GM19193 (cell line): ENCODE results near the gene CDC42.

Experiments used
- POLR2A ChIP-seq: IDR thresholded peaks from 4 replicates; pipeline ENCODE4 v1.6.1; 2011; ENCODE audit not compliant: insufficient read depth, insufficient read length; ENCODE audit errors: extremely low read depth

The CDC42 gene

DNA sequence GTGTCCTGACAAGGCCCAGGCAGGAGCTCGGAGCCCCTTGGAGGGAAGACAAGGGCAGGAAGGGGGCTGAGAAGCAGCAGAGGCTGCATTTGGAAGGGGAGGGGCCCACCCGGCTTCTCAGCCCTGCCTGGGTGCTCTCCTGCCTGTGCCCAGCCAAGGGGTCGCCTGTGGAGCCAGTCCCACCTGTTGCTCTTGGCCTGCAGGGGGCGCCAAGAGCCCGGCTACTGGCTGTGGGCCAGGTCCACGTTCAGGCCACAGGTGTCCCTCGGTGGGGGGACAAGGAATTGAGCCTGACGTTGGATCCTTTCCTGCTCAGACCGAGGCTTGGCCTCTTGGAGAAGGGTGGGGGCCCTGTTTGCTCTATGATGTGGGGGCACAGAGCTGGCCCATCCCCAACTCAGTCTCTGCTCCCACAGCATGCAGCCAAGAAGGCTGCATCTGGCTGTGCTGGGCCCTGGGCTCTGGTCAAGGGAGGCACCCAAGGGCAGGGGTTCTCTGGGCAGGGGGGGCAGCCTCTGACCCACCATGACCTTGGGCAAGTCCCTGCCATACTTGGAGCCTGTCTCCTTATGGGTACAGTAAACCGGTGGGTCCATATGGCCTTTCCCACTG, 79.5 kb downstream of the CDC42 start:
- TF ChIP-seq POLR2A, result no peak

DNA sequence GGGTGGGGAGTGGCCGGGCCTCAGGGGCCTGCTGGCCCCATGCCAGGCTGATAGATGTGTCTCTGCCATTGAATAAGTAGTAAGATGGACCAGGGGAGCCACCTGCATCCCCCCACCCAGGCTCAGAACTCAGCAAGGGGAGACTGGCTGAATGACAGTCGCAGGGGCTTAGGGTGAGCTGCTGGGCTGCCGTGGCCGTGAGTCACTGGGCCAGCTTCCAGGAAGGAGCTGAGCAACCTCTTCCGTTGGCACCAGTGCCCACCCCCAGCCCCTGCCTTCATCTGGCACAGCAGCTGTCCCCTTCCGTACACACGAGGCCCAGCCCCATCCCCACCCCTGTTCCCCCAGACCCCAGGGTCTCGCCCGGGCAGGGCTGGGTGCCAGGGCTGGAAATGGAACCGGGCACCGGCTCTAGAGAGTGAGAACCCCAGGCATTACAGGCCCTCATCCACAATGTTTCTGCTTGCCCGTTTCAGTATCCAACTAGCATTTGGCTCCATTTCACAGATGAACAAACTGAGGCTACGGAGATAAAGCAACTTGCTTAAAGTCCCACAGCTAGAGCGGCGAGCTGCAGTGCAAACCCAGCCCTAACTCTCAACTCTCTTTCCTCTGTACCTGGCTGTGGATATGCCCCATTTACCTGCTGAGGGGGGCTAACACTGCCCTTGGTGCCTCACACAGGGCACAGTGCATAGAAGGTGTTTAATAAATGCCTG, 80.2 kb downstream of the CDC42 start:
- TF ChIP-seq POLR2A, result no peak

DNA sequence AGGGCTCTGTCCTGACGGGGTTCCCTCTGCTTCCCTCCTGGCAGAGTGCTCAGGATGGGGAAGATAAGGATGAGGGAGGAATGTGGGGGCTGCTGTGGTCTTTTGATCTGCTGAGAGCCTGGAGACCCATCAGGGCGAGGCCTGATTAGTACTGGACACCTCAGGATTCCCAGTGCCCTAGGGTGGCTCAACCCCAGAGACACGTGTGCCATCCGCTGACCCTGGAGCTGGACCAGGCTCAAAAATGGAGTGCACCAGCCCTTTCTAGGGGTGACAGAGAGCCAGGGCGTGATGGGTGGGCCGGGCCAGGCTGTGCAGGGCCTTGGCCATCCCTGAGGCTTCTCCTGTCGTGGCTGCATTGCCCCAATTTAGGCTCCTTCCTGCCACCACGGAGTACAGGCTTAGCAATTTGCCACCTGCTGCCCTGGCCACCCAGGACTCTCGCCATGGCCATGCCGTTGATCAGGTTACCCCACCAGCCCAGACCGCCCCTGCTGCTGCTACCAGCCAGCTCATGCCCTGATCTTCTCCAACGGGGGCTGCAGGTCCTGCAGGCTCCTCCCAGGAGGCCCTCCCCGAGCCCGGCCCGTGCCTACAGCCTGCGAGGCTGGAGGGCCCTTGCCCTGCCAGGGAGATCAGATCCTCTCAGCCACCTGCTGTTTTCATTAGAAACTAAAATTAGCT, 80.9 kb downstream of the CDC42 start:
- TF ChIP-seq POLR2A, result no peak

DNA sequence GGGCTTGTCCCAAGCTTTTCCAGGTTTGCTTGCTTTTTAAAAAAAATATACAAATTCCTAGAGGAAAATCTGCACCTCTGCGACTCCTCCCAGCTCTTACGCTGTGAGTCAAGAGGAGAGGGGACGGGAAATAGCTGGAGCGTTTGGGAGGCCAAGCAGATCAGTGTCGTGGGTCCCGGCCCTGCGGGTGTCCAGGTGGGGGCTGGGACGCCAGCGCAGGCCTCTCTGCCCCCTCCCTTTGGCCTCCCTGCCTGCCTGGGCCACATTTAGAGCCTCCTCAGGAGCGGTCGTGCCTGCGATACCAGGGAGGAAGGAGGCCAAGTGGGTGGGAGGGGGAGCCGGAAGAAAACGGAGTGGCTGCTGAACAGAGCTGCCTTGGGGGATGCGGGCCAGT, 81.4 kb downstream of the CDC42 start:
- TF ChIP-seq POLR2A, result no peak

DNA sequence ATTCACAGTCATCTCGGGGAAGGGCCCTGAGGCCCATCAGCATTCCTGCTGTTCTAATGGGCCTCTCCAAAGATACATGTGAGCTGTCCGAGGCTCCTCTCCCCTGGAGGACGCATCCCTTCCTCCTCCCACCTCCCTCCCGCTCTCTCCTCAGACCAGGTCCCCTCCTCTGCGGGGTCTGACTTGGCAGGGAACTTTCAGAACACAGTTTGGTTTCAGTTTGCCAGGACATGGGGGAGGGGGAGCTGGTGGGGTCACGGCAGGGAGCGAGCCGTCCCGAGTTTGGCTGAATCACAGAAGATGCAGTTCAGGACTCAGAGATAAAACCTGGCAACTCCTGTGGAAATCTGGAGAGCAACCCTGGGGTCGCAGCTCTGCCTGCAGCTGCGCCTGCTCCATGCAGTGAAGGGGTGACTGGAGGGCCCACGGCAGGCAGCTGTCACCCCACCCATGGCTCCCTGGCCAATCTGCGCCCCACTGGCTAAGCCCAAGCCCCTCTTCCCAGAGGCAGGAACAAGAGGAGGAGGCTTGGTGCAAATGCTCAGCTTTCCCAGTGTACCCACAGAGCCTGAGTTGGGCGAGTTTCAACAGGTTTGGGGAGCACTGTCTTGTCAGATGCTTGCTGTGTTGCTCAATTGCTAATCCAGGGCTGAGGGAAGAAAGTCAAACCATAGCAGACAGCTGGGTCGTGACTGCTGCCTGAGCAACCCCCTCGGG, 84.7 kb downstream of the CDC42 start:
- no peak for TF ChIP-seq POLR2A

GRCh38 chr1:22139066-22139594, 86.6 kb downstream of the CDC42 start:
- TF ChIP-seq POLR2A, result no peak

DNA sequence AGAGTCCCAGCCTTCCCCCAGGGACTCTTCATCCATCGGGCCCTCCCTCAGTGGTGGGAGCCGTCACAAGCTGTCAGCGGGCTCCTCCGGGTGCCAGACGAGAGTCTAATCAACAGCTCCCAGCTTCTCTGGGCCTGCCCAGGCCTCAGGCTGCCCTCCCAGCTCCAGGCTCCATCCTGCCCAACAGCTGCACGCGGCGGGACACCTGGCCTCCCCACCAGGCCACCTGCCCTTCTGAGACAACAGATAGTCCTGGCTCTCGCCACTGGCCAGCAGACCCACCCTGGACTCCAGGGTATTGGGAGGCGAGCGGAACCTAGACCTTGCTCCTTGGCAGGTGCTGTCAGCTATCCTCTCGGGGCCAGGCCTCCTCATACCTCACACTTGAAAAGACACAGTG, 87.3 kb downstream of the CDC42 start:
- no peak for TF ChIP-seq POLR2A
